ENCODE measurements around the gene SOX4.

- no peak for TF ChIP-seq POLR2A (IDR thresholded peaks at IDR 0.05; ENCODE audit: low read depth, low read length)
- no peak for TF ChIP-seq EZH2 (IDR thresholded peaks at IDR 0.05; ENCODE audit: borderline replicate concordance, low read depth, low read length, severe bottlenecking)
- TF ChIP-seq MAX (IDR thresholded peaks at IDR 0.05; ENCODE audit: insufficient read depth, insufficient read length) = no peak
Observed at GRCh38 chr6:21556968-21557721, 36.4 kb upstream of the SOX4 start.

Data from endothelial cell of umbilical vein (primary cell).